ENCODE measurements around the gene UVSSA. TPM values are rescaled to one million over a fixed set of nuclear protein-coding genes. Genes with fewer than 3 reads are reported as not detected.
A peak's percentile ranks its signal among the peaks of the same experiment; 100 is the strongest.

Gene UVSSA
- total and polyA plus RNA-seq, 8 donors = 12.8 to 36.6 (median 18.8) TPM

GRCh38 chr4:1378559-1379231 lies 31.7 kb downstream of the UVSSA start:
- ATAC-seq (no peak), DNase-seq (peak in 1 of 4 donors; percentile 79)
- Histone ChIP-seq H3K27me3 (no peaks in the 10 kb centered on the region), H3K9me3 (no peaks in the 10 kb centered on the region), H3K4me3 (no peak overlapping the region), H3K27ac (no peak overlapping the region), H3K4me1 (no peaks in the 10 kb centered on the region), H3K36me3 (peaks cover 0 to 61% of the 10 kb centered on the region in 2 donors)
- intact Hi-C loops (cut with DNase I) = no loop called here
- TF ChIP-seq CTCF (IDR thresholded peaks at IDR 0.05) = no peak

DNA sequence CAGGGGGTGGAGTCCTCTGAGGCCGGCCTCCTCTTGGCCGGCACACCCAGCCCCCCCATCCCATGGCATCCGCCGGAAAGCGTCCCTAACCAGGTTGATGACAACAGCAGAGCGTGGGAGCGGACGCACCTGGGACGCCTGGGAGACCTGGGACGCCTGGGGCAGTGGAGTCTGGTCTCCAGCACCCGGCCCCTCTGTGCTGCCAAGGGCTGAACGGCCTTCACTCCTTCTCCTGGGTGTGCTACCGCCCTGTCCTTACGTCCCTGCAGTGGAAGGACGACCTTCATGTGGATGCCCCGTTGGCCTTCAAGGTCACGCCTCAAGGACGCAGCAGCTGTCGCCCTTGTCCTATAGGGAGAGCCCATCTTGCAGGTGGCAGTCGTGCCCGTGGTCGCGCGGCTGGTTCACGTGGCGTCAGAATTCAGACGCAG lies 32.4 kb downstream of the UVSSA start:
- peaks cover 0 to 63% of the 10 kb centered on the region in 2 donors for H3K36me3 ChIP-seq
- H3K4me3 ChIP-seq = no peak overlapping the region
- intact Hi-C loops (cut with DNase I) = no loop called here

GRCh38 chr4:1379801-1380331 lies 32.9 kb downstream of the UVSSA start:
- Histone ChIP-seq H3K9me3 (no peaks in the 10 kb centered on the region), H3K4me3 (no peak overlapping the region), H3K4me1 (no peaks in the 10 kb centered on the region), H3K27me3 (no peaks in the 10 kb centered on the region), H3K27ac (no peak overlapping the region), H3K36me3 (peaks cover 0 to 63% of the 10 kb centered on the region in 2 donors)
- DNase-seq = peak in 1 of 4 donors; percentile 56
- intact Hi-C loops (cut with DNase I) = no loop called here
- no peak for TF ChIP-seq CTCF (IDR thresholded peaks at IDR 0.05)
- ATAC-seq = no peak

More for the DNA sequence above, 32.4 kb downstream of the UVSSA start:
- DNase-seq (peak in 1 of 4 donors; percentile 80), ATAC-seq (no peak)
- Histone ChIP-seq H3K4me1 (no peaks in the 10 kb centered on the region), H3K27me3 (no peaks in the 10 kb centered on the region), H3K9me3 (no peaks in the 10 kb centered on the region), H3K27ac (no peak overlapping the region)
- no peak for TF ChIP-seq CTCF (IDR thresholded peaks at IDR 0.05)

- no peaks in the 10 kb centered on the region for H3K9me3 ChIP-seq
- ATAC-seq = no peak
- no peaks in the 10 kb centered on the region for H3K4me1 ChIP-seq
- H3K36me3 ChIP-seq = peaks cover 0 to 63% of the 10 kb centered on the region in 2 donors
- DNase-seq = peak in 1 of 4 donors; percentile 75
- no peak overlapping the region for H3K27ac ChIP-seq
- intact Hi-C loops (cut with DNase I) = no loop called here
- no peaks in the 10 kb centered on the region for H3K27me3 ChIP-seq
- H3K4me3 ChIP-seq = no peak overlapping the region
- no peak for TF ChIP-seq CTCF (IDR thresholded peaks at IDR 0.05)
Measured at GRCh38 chr4:1380368-1381151, 33.6 kb downstream of the UVSSA start.

DNA sequence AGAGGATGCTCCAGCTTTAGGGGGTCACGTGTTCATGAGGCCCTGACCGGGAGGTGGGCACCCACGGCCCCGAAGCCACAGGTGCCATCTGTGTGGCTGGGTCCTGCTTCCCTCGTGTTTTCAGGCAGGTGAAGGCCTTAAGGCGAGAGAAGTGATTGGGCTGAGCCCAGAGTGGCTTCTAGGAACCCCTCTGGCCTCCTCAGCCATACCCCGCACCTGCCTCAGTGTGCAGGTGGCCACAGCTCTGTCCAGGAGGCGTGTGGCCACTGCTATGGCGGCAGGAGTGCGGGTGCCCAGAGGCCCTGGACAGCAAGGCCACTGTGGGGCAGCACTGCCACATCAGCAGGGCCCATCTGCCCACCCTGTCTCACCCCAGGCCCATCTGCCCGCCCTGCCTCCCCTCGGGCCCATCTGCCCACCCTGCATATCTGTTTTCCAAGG lies 34.2 kb downstream of the UVSSA start:
- H3K4me3 ChIP-seq = no peak overlapping the region
- no peak for ATAC-seq
- H3K27me3 ChIP-seq = no peaks in the 10 kb centered on the region
- no peak for TF ChIP-seq CTCF (IDR thresholded peaks at IDR 0.05)
- H3K27ac ChIP-seq = no peak overlapping the region
- peak in 1 of 4 donors; percentile 61 for DNase-seq
- no peaks in the 10 kb centered on the region for H3K9me3 ChIP-seq
- intact Hi-C loops (cut with DNase I) = no loop called here
- peaks cover 0 to 63% of the 10 kb centered on the region in 2 donors for H3K36me3 ChIP-seq
- no peaks in the 10 kb centered on the region for H3K4me1 ChIP-seq

All from left lung (tissue), 10 donors.